Measurements from ENCODE around the gene TRIP13.

DNA sequence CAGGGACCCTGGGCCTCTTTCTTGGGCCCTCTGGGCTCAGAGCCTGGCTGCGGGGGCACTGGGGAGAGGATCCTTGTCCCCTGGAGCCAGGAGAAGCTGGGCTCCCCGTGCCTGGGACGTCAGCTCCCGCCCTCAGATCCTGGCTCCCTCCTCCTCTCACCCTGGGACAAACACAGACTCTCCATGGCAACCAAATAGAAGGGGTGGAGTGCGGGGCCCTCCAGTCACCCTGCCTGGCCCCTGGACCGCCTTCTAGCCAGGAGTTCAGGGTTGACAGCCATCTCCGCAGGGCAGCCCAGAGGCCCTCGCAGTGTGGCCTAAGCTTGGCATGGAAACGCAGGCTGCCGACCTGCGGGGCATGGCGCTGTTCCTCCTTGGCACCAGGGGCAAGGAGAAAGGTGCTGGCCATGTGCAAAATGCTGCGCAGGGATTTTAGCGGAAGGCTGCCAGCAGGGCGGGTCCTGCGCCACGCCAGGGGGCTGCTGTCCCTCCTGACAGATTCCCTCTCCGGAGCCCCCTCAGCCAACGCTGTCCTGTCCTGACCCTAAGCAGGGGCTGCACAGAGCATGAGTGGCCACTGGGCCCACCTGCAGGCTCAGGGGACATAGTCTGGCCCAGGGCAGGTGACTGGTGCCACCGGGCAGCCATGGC is 42.9 kb upstream of the TRIP13 start:
- TF ChIP-seq BHLHE40 (IDR thresholded peaks at IDR 0.05; ENCODE audit: low read length), result no peak
- no peak for TF ChIP-seq MAX (CRISPR knock-in tag; IDR thresholded peaks at IDR 0.05)
- no peak for TF ChIP-seq TEAD4 (IDR thresholded peaks at IDR 0.05; ENCODE audit: low read length)
- no peak for TF ChIP-seq TEAD4 (CRISPR knock-in tag; IDR thresholded peaks at IDR 0.05; ENCODE audit: borderline replicate concordance)
- no peak for TF ChIP-seq POLR2A (conservative IDR thresholded peaks at IDR 0.05)
- TF ChIP-seq TOE1 (IDR thresholded peaks at IDR 0.05; ENCODE audit: borderline replicate concordance), result no peak
- TF ChIP-seq TOE1 (CRISPR knock-in tag; IDR thresholded peaks at IDR 0.05; ENCODE audit: borderline replicate concordance, low read depth), result no peak
- no peak for TF ChIP-seq ZEB2 (IDR thresholded peaks at IDR 0.05)
- no peak for TF ChIP-seq NCOA4 (IDR thresholded peaks at IDR 0.05; ENCODE audit: partially characterized antibody)
- TF ChIP-seq SIN3A (IDR thresholded peaks at IDR 0.05; ENCODE audit: borderline replicate concordance in 2 of 2, control insufficient read depth in 1 of 2, low read depth in 2 of 2, low read length in 2 of 2), result no peak
- TF ChIP-seq, protein P1, sequence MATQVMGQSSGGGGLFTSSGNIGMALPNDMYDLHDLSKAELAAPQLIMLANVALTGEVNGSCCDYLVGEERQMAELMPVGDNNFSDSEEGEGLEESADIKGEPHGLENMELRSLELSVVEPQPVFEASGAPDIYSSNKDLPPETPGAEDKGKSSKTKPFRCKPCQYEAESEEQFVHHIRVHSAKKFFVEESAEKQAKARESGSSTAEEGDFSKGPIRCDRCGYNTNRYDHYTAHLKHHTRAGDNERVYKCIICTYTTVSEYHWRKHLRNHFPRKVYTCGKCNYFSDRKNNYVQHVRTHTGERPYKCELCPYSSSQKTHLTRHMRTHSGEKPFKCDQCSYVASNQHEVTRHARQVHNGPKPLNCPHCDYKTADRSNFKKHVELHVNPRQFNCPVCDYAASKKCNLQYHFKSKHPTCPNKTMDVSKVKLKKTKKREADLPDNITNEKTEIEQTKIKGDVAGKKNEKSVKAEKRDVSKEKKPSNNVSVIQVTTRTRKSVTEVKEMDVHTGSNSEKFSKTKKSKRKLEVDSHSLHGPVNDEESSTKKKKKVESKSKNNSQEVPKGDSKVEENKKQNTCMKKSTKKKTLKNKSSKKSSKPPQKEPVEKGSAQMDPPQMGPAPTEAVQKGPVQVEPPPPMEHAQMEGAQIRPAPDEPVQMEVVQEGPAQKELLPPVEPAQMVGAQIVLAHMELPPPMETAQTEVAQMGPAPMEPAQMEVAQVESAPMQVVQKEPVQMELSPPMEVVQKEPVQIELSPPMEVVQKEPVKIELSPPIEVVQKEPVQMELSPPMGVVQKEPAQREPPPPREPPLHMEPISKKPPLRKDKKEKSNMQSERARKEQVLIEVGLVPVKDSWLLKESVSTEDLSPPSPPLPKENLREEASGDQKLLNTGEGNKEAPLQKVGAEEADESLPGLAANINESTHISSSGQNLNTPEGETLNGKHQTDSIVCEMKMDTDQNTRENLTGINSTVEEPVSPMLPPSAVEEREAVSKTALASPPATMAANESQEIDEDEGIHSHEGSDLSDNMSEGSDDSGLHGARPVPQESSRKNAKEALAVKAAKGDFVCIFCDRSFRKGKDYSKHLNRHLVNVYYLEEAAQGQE (IDR thresholded peaks at IDR 0.05; ENCODE audit: borderline replicate concordance), result no peak
- TF ChIP-seq, protein P1 (CRISPR knock-in tag; IDR thresholded peaks at IDR 0.05; ENCODE audit: low read depth), result no peak
- no peak for TF ChIP-seq ZBTB33 (CRISPR knock-in tag; IDR thresholded peaks at IDR 0.05)

All from K562 (cell line).